ENCODE measurements around the gene PCBP3. TPM values are rescaled to one million over a fixed set of nuclear protein-coding genes. Genes with fewer than 3 reads are reported as not detected.

Gene PCBP3
- total RNA-seq, 1 experiment from 2014 or later = not detected

DNA sequence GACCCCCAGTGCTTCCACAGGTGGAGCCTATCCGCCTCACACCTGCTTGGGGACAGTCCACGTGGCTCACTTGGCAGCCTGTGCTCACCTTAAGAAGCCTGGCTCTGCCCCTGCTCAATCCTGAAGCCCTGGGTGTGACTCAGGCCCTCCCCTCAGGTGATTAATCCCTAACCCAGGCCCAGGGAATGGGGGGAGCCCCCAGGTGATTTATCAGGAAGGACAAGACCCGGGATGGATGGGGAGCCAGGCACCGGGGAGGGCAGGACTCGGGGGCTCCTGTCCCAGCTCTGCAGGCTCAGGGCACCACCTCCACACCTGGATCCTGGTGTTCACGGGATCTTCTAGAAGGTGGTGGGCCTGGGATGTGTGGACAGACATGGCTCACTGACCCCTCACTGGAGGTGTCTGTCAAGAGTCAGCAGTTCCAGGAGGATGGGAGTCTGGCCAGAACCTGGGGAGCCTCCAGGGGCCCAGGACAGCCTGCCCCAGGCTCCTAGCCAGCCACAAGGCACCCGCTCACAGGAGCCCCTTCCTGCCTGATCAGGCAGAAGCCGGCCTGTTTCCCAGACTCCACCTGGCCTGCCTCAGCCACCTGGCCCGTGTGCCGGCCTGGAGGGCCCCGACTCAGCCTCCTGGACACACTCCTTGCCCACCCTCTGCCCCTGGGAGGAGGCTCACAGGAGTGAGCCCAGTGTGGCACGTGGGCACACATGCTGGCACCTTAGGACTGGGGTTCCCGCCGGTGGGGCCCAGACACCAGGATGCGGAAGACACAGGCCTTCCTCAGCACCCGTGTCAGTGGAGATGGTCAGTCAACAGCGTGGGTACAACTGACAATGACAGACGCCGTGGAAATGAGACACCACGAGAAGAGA, 299.5 kb downstream of the PCBP3 start:
- H3K27ac ChIP-seq (ENCODE audit: low read length) = no peak overlapping the region
- intact Hi-C loops (cut with micrococcal nuclease; ENCODE audit: unreplicated experiment) (no loop called here), in situ Hi-C loops (cut with HindIII; ENCODE audit: low pct_unique_long_range_greater_than_20kb, low sequenced_read_pairs) (no loop called here)
- H3K9me3 ChIP-seq (ENCODE audit: control insufficient read depth, insufficient read depth, low read depth, low read length) = no peaks in the 10 kb centered on the region
- no peak overlapping the region for H3K4me3 ChIP-seq (ENCODE audit: low read depth in 2 of 2, low read length in 2 of 2)
- CTCF ChIA-PET = no interaction called here
- H3K36me3 ChIP-seq (ENCODE audit: control insufficient read depth, insufficient read depth, low read length) = no peaks in the 10 kb centered on the region
- DNase-seq (ENCODE audit: low read depth, low spot score) = no peak
- ATAC-seq = no peak
- no peaks in the 10 kb centered on the region for H3K4me1 ChIP-seq (ENCODE audit: control insufficient read depth, insufficient read depth, low read length)
- POLR2A ChIA-PET = no interaction called here
- no TSS peak for BruUV-seq (replicated peaks)
- H3K27me3 ChIP-seq (ENCODE audit: control insufficient read depth, insufficient read depth, low read length) = no peaks in the 10 kb centered on the region
- TF ChIP-seq, protein P1, sequence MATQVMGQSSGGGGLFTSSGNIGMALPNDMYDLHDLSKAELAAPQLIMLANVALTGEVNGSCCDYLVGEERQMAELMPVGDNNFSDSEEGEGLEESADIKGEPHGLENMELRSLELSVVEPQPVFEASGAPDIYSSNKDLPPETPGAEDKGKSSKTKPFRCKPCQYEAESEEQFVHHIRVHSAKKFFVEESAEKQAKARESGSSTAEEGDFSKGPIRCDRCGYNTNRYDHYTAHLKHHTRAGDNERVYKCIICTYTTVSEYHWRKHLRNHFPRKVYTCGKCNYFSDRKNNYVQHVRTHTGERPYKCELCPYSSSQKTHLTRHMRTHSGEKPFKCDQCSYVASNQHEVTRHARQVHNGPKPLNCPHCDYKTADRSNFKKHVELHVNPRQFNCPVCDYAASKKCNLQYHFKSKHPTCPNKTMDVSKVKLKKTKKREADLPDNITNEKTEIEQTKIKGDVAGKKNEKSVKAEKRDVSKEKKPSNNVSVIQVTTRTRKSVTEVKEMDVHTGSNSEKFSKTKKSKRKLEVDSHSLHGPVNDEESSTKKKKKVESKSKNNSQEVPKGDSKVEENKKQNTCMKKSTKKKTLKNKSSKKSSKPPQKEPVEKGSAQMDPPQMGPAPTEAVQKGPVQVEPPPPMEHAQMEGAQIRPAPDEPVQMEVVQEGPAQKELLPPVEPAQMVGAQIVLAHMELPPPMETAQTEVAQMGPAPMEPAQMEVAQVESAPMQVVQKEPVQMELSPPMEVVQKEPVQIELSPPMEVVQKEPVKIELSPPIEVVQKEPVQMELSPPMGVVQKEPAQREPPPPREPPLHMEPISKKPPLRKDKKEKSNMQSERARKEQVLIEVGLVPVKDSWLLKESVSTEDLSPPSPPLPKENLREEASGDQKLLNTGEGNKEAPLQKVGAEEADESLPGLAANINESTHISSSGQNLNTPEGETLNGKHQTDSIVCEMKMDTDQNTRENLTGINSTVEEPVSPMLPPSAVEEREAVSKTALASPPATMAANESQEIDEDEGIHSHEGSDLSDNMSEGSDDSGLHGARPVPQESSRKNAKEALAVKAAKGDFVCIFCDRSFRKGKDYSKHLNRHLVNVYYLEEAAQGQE (IDR thresholded peaks at IDR 0.05; ENCODE audit: insufficient read depth in 1 of 2, low read depth in 2 of 2, low read length in 1 of 2) = no peak
- TF ChIP-seq POLR2AphosphoS5 (IDR thresholded peaks at IDR 0.05; ENCODE audit: low read depth, low read length) = no peak
- no peak for TF ChIP-seq TCF7L2 (IDR thresholded peaks at IDR 0.05; ENCODE audit: low read depth, low read length)
- TF ChIP-seq, protein P2, sequence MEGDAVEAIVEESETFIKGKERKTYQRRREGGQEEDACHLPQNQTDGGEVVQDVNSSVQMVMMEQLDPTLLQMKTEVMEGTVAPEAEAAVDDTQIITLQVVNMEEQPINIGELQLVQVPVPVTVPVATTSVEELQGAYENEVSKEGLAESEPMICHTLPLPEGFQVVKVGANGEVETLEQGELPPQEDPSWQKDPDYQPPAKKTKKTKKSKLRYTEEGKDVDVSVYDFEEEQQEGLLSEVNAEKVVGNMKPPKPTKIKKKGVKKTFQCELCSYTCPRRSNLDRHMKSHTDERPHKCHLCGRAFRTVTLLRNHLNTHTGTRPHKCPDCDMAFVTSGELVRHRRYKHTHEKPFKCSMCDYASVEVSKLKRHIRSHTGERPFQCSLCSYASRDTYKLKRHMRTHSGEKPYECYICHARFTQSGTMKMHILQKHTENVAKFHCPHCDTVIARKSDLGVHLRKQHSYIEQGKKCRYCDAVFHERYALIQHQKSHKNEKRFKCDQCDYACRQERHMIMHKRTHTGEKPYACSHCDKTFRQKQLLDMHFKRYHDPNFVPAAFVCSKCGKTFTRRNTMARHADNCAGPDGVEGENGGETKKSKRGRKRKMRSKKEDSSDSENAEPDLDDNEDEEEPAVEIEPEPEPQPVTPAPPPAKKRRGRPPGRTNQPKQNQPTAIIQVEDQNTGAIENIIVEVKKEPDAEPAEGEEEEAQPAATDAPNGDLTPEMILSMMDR (IDR thresholded peaks at IDR 0.05) = no peak
- TF ChIP-seq SIN3A (IDR thresholded peaks at IDR 0.05; ENCODE audit: borderline replicate concordance, insufficient read depth, low read depth, low read length) = no peak

DNA sequence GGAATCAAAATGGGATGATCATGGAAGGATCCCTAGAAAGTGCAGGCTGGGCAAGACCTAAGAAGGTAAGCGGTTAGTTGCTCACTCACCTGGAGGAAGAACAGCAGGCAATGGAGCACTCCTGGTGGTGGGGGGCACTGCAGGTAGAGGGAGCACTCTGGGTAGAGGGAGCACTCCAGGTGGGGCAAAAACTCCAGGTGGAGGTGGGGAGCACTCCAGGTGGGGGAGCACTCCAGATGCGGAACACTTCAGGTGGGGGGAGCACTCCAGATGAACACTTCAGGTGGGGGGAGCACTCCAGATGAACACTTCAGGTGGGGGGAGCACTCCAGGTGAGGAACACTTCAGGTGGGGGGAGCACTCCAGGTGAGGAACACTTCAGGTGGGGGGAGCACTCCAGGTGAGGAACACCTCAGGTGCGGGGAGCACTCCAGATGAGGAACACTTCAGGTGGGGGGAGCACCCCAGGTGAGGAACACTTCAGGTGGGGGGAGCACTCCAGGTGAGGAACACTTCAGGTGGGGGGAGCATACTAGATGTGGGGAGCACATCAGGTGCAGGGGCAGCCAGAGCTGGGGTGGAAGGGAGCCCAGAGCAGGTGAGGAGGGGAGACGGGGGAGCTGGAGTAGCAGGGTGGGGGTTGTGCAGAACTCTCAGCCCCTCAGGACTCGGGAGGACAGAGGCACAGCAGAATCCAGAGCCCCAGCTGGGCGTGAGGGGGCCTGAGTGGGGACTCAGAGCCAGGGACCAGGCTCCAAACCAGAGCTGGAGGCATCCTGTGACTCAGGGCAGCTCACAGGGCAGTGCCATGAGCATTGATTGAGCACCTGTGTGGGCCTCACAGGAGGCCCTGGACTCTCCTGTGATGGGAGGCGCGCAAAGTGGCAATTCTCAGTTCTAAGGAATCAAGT, 300.4 kb downstream of the PCBP3 start:
- no peak for TF ChIP-seq SIN3A (IDR thresholded peaks at IDR 0.05; ENCODE audit: borderline replicate concordance, insufficient read depth, low read depth, low read length)
- no peak for TF ChIP-seq TCF7L2 (IDR thresholded peaks at IDR 0.05; ENCODE audit: low read depth, low read length)
- no peak for TF ChIP-seq POLR2AphosphoS5 (IDR thresholded peaks at IDR 0.05; ENCODE audit: low read depth, low read length)
- TF ChIP-seq, protein P1 (IDR thresholded peaks at IDR 0.05; ENCODE audit: insufficient read depth in 1 of 2, low read depth in 2 of 2, low read length in 1 of 2) = no peak
- TF ChIP-seq, protein P2 (IDR thresholded peaks at IDR 0.05) = no peak
- no peak for DNase-seq (ENCODE audit: low read depth, low spot score)
- no peak overlapping the region for H3K27ac ChIP-seq (ENCODE audit: low read length)
- no peaks in the 10 kb centered on the region for H3K36me3 ChIP-seq (ENCODE audit: control insufficient read depth, insufficient read depth, low read length)
- BruUV-seq (replicated peaks) = no TSS peak
- H3K27me3 ChIP-seq (ENCODE audit: control insufficient read depth, insufficient read depth, low read length) = no peaks in the 10 kb centered on the region
- no peaks in the 10 kb centered on the region for H3K9me3 ChIP-seq (ENCODE audit: control insufficient read depth, insufficient read depth, low read depth, low read length)
- in situ Hi-C loops (cut with HindIII; ENCODE audit: low pct_unique_long_range_greater_than_20kb, low sequenced_read_pairs) (no loop called here), intact Hi-C loops (cut with micrococcal nuclease; ENCODE audit: unreplicated experiment) (no loop called here)
- POLR2A ChIA-PET = no interaction called here
- H3K4me1 ChIP-seq (ENCODE audit: control insufficient read depth, insufficient read depth, low read length) = no peaks in the 10 kb centered on the region
- CTCF ChIA-PET = interaction anchor here (0.5 kb wide), 1 partner anchor 30 kb away, joined by 4 read pairs; no protein-coding TSS in a partner anchor
- no peak for ATAC-seq
- no peak overlapping the region for H3K4me3 ChIP-seq (ENCODE audit: low read depth in 2 of 2, low read length in 2 of 2)

Measured in Panc1 (cell line).